Karpas-422 (cell line): ENCODE measurements around the gene FPR3. TPM values are rescaled to one million over a fixed set of nuclear protein-coding genes. Genes with fewer than 3 reads are reported as not detected.

Experiments used
- DNase-seq: peaks from one replicate; pipeline ENCODE4 v3.0.0-alpha.2; 2015
- H2AFZ ChIP-seq: fragments of 200-600 bp; sonication (generic); 2 replicates; pipeline ENCODE4 v1.6.1; 2014; ENCODE audit warnings: antibody characterized with exemption, low read length, mixed read lengths
- H3K27ac ChIP-seq: fragments of 200-600 bp; sonication (generic); 2 replicates; pipeline ENCODE4 v1.5.1; 2014; ENCODE audit warnings: mild to moderate bottlenecking, low read length, moderate library complexity
- H3K27me3 ChIP-seq: fragments of 200-600 bp; sonication (generic); 2 replicates; pipeline ENCODE4 v1.6.1; 2014; ENCODE audit warnings: low read length, mixed read lengths
- H3K36me3 ChIP-seq: fragments of 200-600 bp; sonication (generic); 2 replicates; pipeline ENCODE4 v1.6.1; 2014; ENCODE audit warnings: low read length, mixed read lengths; ENCODE audit not compliant: insufficient read depth
- H3K4me1 ChIP-seq: fragments of 200-600 bp; sonication (generic); 2 replicates; pipeline ENCODE4 v1.6.1; 2014; ENCODE audit warnings: mild to moderate bottlenecking, low read length, mixed read lengths
- H3K4me2 ChIP-seq: fragments of 200-600 bp; sonication (generic); 2 replicates; pipeline ENCODE4 v1.6.1; 2014; ENCODE audit warnings: low read length, low read depth, mild to moderate bottlenecking; ENCODE audit not compliant: poor library complexity, severe bottlenecking
- H3K4me3 ChIP-seq: fragments of 200-600 bp; sonication (generic); 2 replicates; pipeline ENCODE4 v1.5.1; 2014; ENCODE audit warnings: mild to moderate bottlenecking, antibody characterized with exemption, low read length, mixed read lengths
- H3K79me2 ChIP-seq: fragments of 200-600 bp; sonication (generic); 2 replicates; pipeline ENCODE4 v1.6.1; 2014; ENCODE audit warnings: mild to moderate bottlenecking, low read length, mixed read lengths
- H3K9ac ChIP-seq: fragments of 200-600 bp; sonication (generic); 2 replicates; pipeline ENCODE4 v1.6.0; 2014; ENCODE audit warnings: low read length
- H3K9me2 ChIP-seq: fragments of 200-600 bp; sonication (generic), shearing (Covaris generic); replicated peaks from 2 replicates; pipeline ENCODE4 v1.6.0; 2014; ENCODE audit warnings: mild to moderate bottlenecking, low read length, moderate library complexity; ENCODE audit not compliant: insufficient read depth
- H3K9me3 ChIP-seq: fragments of 300-700, 200-600 bp; sonication (generic); 2 replicates; pipeline ENCODE4 v1.6.1; 2014; ENCODE audit warnings: low read length, mixed read lengths
- H4K20me1 ChIP-seq: fragments of 200-600 bp; sonication (generic); 2 replicates; pipeline ENCODE4 v1.6.1; 2014; ENCODE audit warnings: mild to moderate bottlenecking, antibody characterized with exemption, low read length, low read depth; ENCODE audit not compliant: insufficient read depth
- total RNA-seq: library from RNA; depleted of rRNA; stranded (reverse); fragments of >200 nt; shearing (Covaris generic); gene quantifications from 2 replicates; pipeline ENCODE4 v1.2.3, GENCODE V29; 2014; ENCODE audit warnings: low replicate concordance

The FPR3 gene
- total RNA-seq, 1 experiment from 2014 or later, result not detected

GRCh38 chr19:51807111-51807701 is 12.2 kb downstream of the FPR3 start:
- H3K27me3 ChIP-seq, result no peaks in the 10 kb centered on the region
- H3K9me2 ChIP-seq, result no peaks in the 10 kb centered on the region
- no peaks in the 10 kb centered on the region for H3K9me3 ChIP-seq
- peaks cover 9% of the 10 kb centered on the region for H3K4me1 ChIP-seq
- no peak overlapping the region for H3K4me3 ChIP-seq
- no peak for DNase-seq
- no peak overlapping the region for H2AFZ ChIP-seq
- no peaks in the 10 kb centered on the region for H3K36me3 ChIP-seq
- no peak overlapping the region for H3K4me2 ChIP-seq
- H4K20me1 ChIP-seq, result no peaks in the 10 kb centered on the region
- no peak overlapping the region for H3K27ac ChIP-seq
- no peak overlapping the region for H3K9ac ChIP-seq
- no peaks in the 10 kb centered on the region for H3K79me2 ChIP-seq

- Histone ChIP-seq H3K27me3 (no peaks in the 10 kb centered on the region), H2AFZ (no peak overlapping the region), H4K20me1 (no peaks in the 10 kb centered on the region), H3K4me1 (peaks cover 9% of the 10 kb centered on the region), H3K9me3 (no peaks in the 10 kb centered on the region), H3K79me2 (no peaks in the 10 kb centered on the region), H3K9me2 (no peaks in the 10 kb centered on the region), H3K9ac (no peak overlapping the region), H3K4me3 (no peak overlapping the region), H3K36me3 (no peaks in the 10 kb centered on the region), H3K27ac (no peak overlapping the region), H3K4me2 (no peak overlapping the region)
- DNase-seq, result no peak
These were observed 13.0 kb downstream of the FPR3 start for GRCh38 chr19:51807925-51808324.

- Histone ChIP-seq H3K9ac (no peak overlapping the region), H3K9me2 (no peaks in the 10 kb centered on the region), H4K20me1 (no peaks in the 10 kb centered on the region), H3K4me3 (no peak overlapping the region), H3K79me2 (no peaks in the 10 kb centered on the region), H2AFZ (no peak overlapping the region), H3K4me2 (no peak overlapping the region), H3K4me1 (peaks cover 9% of the 10 kb centered on the region), H3K27ac (no peak overlapping the region), H3K27me3 (no peaks in the 10 kb centered on the region), H3K9me3 (no peaks in the 10 kb centered on the region), H3K36me3 (no peaks in the 10 kb centered on the region)
- DNase-seq, result no peak
These were observed 13.5 kb downstream of the FPR3 start for GRCh38 chr19:51808333-51808986.

- H3K79me2 ChIP-seq, result no peaks in the 10 kb centered on the region
- no peaks in the 10 kb centered on the region for H3K9me2 ChIP-seq
- no peak overlapping the region for H3K4me3 ChIP-seq
- no peaks in the 10 kb centered on the region for H3K27me3 ChIP-seq
- H3K4me2 ChIP-seq, result no peak overlapping the region
- no peak overlapping the region for H3K9ac ChIP-seq
- no peak for DNase-seq
- no peaks in the 10 kb centered on the region for H3K36me3 ChIP-seq
- H3K9me3 ChIP-seq, result no peaks in the 10 kb centered on the region
- 0 out of 2 replicates have a peak, but pooled peaks cover 4% of the 10 kb centered on the region for H3K4me1 ChIP-seq
- H4K20me1 ChIP-seq, result no peaks in the 10 kb centered on the region
- H2AFZ ChIP-seq, result no peak overlapping the region
- H3K27ac ChIP-seq, result no peak overlapping the region
These were observed 14.8 kb downstream of the FPR3 start for GRCh38 chr19:51809787-51810186.

- Histone ChIP-seq H4K20me1 (no peaks in the 10 kb centered on the region), H3K36me3 (no peaks in the 10 kb centered on the region), H3K4me2 (no peak overlapping the region), H3K27me3 (no peaks in the 10 kb centered on the region), H3K9ac (no peak overlapping the region), H3K4me3 (no peak overlapping the region), H3K9me2 (no peaks in the 10 kb centered on the region), H3K4me1 (0 out of 2 replicates have a peak, but pooled peaks cover 4% of the 10 kb centered on the region), H3K79me2 (no peaks in the 10 kb centered on the region), H3K27ac (no peak overlapping the region), H3K9me3 (no peaks in the 10 kb centered on the region), H2AFZ (no peak overlapping the region)
- DNase-seq, result peak; percentile 76
These were observed 15.3 kb downstream of the FPR3 start for GRCh38 chr19:51810223-51810622.

DNA sequence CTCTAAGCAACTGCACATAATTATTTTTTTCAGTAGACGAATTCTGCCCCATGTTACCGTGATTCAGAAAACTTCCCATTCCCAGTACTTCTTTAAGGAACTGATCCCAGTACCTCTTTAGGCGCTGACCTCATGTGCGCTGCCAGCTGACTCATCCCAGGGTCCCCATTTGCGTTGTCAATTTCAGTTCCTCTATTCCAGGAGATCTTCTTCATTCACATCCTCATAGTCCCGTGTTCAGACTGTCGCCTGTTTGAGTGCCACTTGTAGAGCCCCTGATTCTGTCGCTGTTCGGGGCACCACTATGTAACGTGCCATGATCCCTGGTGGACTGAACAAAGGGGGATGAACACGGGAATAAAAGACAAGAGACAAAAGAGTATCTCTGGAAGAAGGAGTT is 16.4 kb downstream of the FPR3 start:
- no peak overlapping the region for H2AFZ ChIP-seq
- H3K9me2 ChIP-seq, result no peaks in the 10 kb centered on the region
- no peak overlapping the region for H3K9ac ChIP-seq
- 0 out of 2 replicates have a peak, but pooled peaks cover 4% of the 10 kb centered on the region for H3K4me1 ChIP-seq
- no peak overlapping the region for H3K4me3 ChIP-seq
- no peaks in the 10 kb centered on the region for H3K27me3 ChIP-seq
- peak; percentile 51 for DNase-seq
- no peaks in the 10 kb centered on the region for H4K20me1 ChIP-seq
- no peak overlapping the region for H3K4me2 ChIP-seq
- no peak overlapping the region for H3K27ac ChIP-seq
- no peaks in the 10 kb centered on the region for H3K9me3 ChIP-seq
- no peaks in the 10 kb centered on the region for H3K36me3 ChIP-seq
- no peaks in the 10 kb centered on the region for H3K79me2 ChIP-seq

DNA sequence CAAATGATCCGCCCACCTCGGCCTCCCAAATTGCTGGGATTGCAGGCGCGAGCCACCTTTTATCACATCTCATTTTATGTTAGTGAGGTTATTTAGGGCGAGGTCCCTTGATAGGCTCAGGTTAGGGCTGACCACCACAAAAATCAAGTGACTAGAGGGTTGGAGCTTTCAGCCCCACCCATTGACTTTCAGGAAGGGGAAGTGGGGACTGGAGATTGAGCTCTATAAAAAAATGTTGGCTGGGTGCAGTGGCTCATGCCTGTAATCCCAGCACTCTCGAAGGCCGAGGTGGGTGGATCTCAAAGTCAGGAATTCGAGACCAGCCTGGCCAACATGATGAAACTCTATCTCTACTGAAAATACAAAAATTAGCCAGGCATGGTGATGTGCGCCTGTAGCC is 20.1 kb downstream of the FPR3 start:
- H3K27ac ChIP-seq, result no peak overlapping the region
- DNase-seq, result no peak
- H3K4me3 ChIP-seq, result no peak overlapping the region
- H3K79me2 ChIP-seq, result no peaks in the 10 kb centered on the region
- no peaks in the 10 kb centered on the region for H3K9me2 ChIP-seq
- H3K4me1 ChIP-seq, result 0 out of 2 replicates have a peak, but pooled peaks cover 4% of the 10 kb centered on the region
- 0 out of 2 replicates have a peak, but pooled peaks cover 7% of the 10 kb centered on the region for H3K27me3 ChIP-seq
- no peak overlapping the region for H3K9ac ChIP-seq
- no peaks in the 10 kb centered on the region for H3K36me3 ChIP-seq
- no peaks in the 10 kb centered on the region for H3K9me3 ChIP-seq
- no peaks in the 10 kb centered on the region for H4K20me1 ChIP-seq
- H3K4me2 ChIP-seq, result no peak overlapping the region
- no peak overlapping the region for H2AFZ ChIP-seq

DNA sequence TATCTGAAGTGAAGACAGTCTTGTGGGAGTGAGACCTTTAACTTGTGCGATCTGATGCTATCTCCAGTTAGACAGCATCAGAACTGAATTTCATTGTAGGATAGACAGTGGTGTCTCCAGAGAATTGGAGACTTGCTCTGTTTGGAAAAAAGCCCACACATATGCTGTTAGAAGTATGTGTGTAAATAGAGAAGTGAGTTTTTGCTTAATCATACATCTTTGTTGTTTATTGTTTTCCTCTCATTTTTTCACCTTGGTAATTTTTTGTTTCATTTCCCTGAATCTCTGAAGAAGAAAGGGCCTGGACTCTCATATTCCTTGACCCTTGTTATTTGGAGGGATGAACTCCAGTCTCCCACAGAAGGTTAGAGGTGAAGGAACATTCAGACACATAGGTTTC is 21.8 kb downstream of the FPR3 start:
- no peak overlapping the region for H3K27ac ChIP-seq
- 0 out of 2 replicates have a peak, but pooled peaks cover 7% of the 10 kb centered on the region for H3K27me3 ChIP-seq
- H3K4me2 ChIP-seq, result no peak overlapping the region
- H3K36me3 ChIP-seq, result no peaks in the 10 kb centered on the region
- H3K4me1 ChIP-seq, result no peaks in the 10 kb centered on the region
- H3K9me3 ChIP-seq, result no peaks in the 10 kb centered on the region
- H3K79me2 ChIP-seq, result no peaks in the 10 kb centered on the region
- no peak overlapping the region for H3K9ac ChIP-seq
- no peak overlapping the region for H2AFZ ChIP-seq
- no peak overlapping the region for H3K4me3 ChIP-seq
- H3K9me2 ChIP-seq, result no peaks in the 10 kb centered on the region
- DNase-seq, result no peak
- H4K20me1 ChIP-seq, result no peaks in the 10 kb centered on the region
